BJ (cell line): ENCODE measurements around the gene SF3A2. TPM values are rescaled to one million over a fixed set of nuclear protein-coding genes. Genes with fewer than 3 reads are reported as not detected.

Experiments used
- CTCF ChIA-PET: fragments of 350-600 bp; formaldehyde crosslinking; extraction: SDS; loops from one replicate; lab custom pipeline; 2021; ENCODE audit warnings: antibody characterized with exemption, inconsistent platforms; lab: Yijun Ruan, JAX
- POLR2A ChIA-PET: fragments of 300-600 bp; sonication (Branson Sonifier 250); formaldehyde crosslinking; extraction: SDS; loops from one replicate; lab custom pipeline; 2021; ENCODE audit warnings: antibody characterized with exemption; lab: Charles Lee
- DNase-seq: peaks from one replicate; pipeline ENCODE4 v3.0.0-alpha.2; 2011; ENCODE audit warnings: low read depth
- H3K27me3 ChIP-seq: 2 replicates; pipeline ENCODE4 v1.6.0; 2011; ENCODE audit warnings: low read length; ENCODE audit not compliant: control insufficient read depth, insufficient read depth
- H3K36me3 ChIP-seq: 2 replicates; pipeline ENCODE4 v1.5.1; 2011; ENCODE audit warnings: low read length; ENCODE audit not compliant: control insufficient read depth, insufficient read depth
- H3K4me3 ChIP-seq: 2 replicates; pipeline ENCODE4 v1.5.1; 2011; ENCODE audit warnings: low read depth, mild to moderate bottlenecking, control low read depth, low read length
- CTCF ChIP-seq: IDR thresholded peaks from 2 replicates; pipeline ENCODE4 v1.5.1; 2011; ENCODE audit warnings: low read depth, mild to moderate bottlenecking, control low read depth, inconsistent platforms, low read length, moderate library complexity; ENCODE audit not compliant: insufficient read depth
- polyA plus RNA-seq: library from polyadenylated mRNA; depleted of rRNA; stranded (reverse); fragments of >200 nt; gene quantifications from 2 replicates; pipeline ENCODE4 v1.2.3, GENCODE V29; 2011

The SF3A2 gene
- polyA plus RNA-seq, 1 experiment = 12.2 TPM

GRCh38 chr19:2209408-2209807 is 27.2 kb upstream of the SF3A2 start:
- ChIA-PET CTCF (interaction anchor here (1.0 to 1.3 kb wide), 2 partner anchors 32 to 42 kb away, joined by 3 read pairs; no protein-coding TSS in a partner anchor), POLR2A (no interaction called here)
- Histone ChIP-seq H3K27me3 (no peaks in the 10 kb centered on the region), H3K36me3 (peaks cover 53% of the 10 kb centered on the region), H3K4me3 (no peak overlapping the region)
- no peak for DNase-seq
- no peak for TF ChIP-seq CTCF

- Histone ChIP-seq H3K27me3 (no peaks in the 10 kb centered on the region), H3K4me3 (no peak overlapping the region), H3K36me3 (peaks cover 57% of the 10 kb centered on the region)
- ChIA-PET CTCF (no interaction called here), POLR2A (no interaction called here)
- no peak for TF ChIP-seq CTCF
- no peak for DNase-seq
These were observed 26.4 kb upstream of the SF3A2 start for GRCh38 chr19:2210206-2210605.

- ChIA-PET CTCF (interaction anchor here (1.3 kb wide), 1 partner anchor 105 kb away, joined by 3 read pairs; no protein-coding TSS in a partner anchor), POLR2A (no interaction called here)
- no peak for DNase-seq
- Histone ChIP-seq H3K36me3 (peaks cover 60% of the 10 kb centered on the region), H3K27me3 (no peaks in the 10 kb centered on the region), H3K4me3 (no peak overlapping the region)
- no peak for TF ChIP-seq CTCF
These were observed 25.5 kb upstream of the SF3A2 start for GRCh38 chr19:2210987-2211740.

GRCh38 chr19:2212861-2213711 is 23.5 kb upstream of the SF3A2 start:
- POLR2A ChIA-PET = no interaction called here
- H3K36me3 ChIP-seq = peaks cover 64% of the 10 kb centered on the region
- CTCF ChIA-PET = interaction anchor here (0.6 to 1.2 kb wide), 3 partner anchors 13 to 45 kb away, joined by 3 to 4 read pairs (median 3); partner anchors contain the start of gene PLEKHJ1
- no peaks in the 10 kb centered on the region for H3K27me3 ChIP-seq
- H3K4me3 ChIP-seq = no peak overlapping the region
- TF ChIP-seq CTCF = no peak
- DNase-seq = no peak

- no peak for DNase-seq
- H3K36me3 ChIP-seq = peaks cover 64% of the 10 kb centered on the region
- no peak overlapping the region for H3K4me3 ChIP-seq
- CTCF ChIA-PET = interaction anchor here (0.8 to 1.2 kb wide), 2 partner anchors 12 to 22 kb away, joined by 3 to 4 read pairs; partner anchors contain the start of gene PLEKHJ1
- no peaks in the 10 kb centered on the region for H3K27me3 ChIP-seq
- POLR2A ChIA-PET = no interaction called here
- TF ChIP-seq CTCF = no peak
These were observed 22.8 kb upstream of the SF3A2 start for GRCh38 chr19:2213799-2214198.
